C4-2B (cell line): ENCODE results near the gene DPYSL3.

Source experiments
- ZFX ChIP-seq: fragments of 450-650 bp; IDR thresholded peaks from 2 replicates; pipeline ENCODE4 v1.6.1; 2017
- TF ChIP-seq, protein P1 (sequence below): fragments of 450-650 bp; conservative IDR thresholded peaks from 2 replicates; pipeline ENCODE4 v1.5.1; 2017; ENCODE audit warnings: mild to moderate bottlenecking

DNA sequence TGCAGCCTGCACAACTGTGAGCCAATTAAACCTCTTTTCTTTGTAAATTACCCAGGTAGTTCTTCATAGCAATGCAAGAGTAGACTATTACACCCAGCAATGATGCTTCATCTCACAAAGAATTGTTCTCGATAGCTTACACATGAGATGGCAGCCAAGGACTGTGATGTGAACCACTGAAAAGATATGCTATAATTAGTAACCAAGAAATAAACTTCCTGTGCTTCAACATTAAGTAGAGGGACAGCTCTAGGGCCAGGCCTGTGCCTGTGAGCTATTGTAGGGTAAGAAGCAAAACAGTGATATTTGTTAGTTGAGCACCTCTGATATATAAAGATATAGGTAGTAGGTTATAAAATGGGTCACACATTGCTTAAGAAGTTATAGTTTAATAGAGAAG, 41.8 kb upstream of the DPYSL3 start:
- TF ChIP-seq, protein P1, sequence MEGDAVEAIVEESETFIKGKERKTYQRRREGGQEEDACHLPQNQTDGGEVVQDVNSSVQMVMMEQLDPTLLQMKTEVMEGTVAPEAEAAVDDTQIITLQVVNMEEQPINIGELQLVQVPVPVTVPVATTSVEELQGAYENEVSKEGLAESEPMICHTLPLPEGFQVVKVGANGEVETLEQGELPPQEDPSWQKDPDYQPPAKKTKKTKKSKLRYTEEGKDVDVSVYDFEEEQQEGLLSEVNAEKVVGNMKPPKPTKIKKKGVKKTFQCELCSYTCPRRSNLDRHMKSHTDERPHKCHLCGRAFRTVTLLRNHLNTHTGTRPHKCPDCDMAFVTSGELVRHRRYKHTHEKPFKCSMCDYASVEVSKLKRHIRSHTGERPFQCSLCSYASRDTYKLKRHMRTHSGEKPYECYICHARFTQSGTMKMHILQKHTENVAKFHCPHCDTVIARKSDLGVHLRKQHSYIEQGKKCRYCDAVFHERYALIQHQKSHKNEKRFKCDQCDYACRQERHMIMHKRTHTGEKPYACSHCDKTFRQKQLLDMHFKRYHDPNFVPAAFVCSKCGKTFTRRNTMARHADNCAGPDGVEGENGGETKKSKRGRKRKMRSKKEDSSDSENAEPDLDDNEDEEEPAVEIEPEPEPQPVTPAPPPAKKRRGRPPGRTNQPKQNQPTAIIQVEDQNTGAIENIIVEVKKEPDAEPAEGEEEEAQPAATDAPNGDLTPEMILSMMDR: no peak
- TF ChIP-seq ZFX: no peak
